CD1c-positive myeloid dendritic cell (primary cell): ENCODE results near the gene ZFYVE19.

Source experiments
- DNase-seq: peaks from one replicate; pipeline ENCODE4 v3.0.0-alpha.2; 2016; ENCODE audit errors: extremely low spot score

ZFYVE19 gene

GRCh38 chr15:40815042-40815698 lies 8.3 kb downstream of the ZFYVE19 start:
- DNase-seq = peak; percentile 31

- no peak for DNase-seq
Measured at GRCh38 chr15:40819048-40819447, 12.2 kb downstream of the ZFYVE19 start.

- DNase-seq = no peak
Measured at GRCh38 chr15:40821195-40821594, 14.3 kb downstream of the ZFYVE19 start.

GRCh38 chr15:40823572-40824343 lies 16.9 kb downstream of the ZFYVE19 start:
- no peak for DNase-seq

GRCh38 chr15:40825661-40826422 lies 19.0 kb downstream of the ZFYVE19 start:
- no peak for DNase-seq

GRCh38 chr15:40826423-40827075 lies 19.7 kb downstream of the ZFYVE19 start:
- no peak for DNase-seq

GRCh38 chr15:40828447-40829036 lies 21.7 kb downstream of the ZFYVE19 start, which contains the start of gene PPP1R14D:
Gene PPP1R14D, minus strand, starts transcription at chr15:40828708. Its CDS starts 67 bp downstream, at chr15:40828641.
- no peak for DNase-seq

GRCh38 chr15:40829115-40829514 lies 22.2 kb downstream of the ZFYVE19 start:
- no peak for DNase-seq

GRCh38 chr15:40830884-40831283 lies 24.0 kb downstream of the ZFYVE19 start:
- no peak for DNase-seq

GRCh38 chr15:40831861-40832260 lies 25.0 kb downstream of the ZFYVE19 start:
- DNase-seq = no peak

- no peak for DNase-seq
Measured at GRCh38 chr15:40832903-40833302, 26.0 kb downstream of the ZFYVE19 start.

- no peak for DNase-seq
Measured at GRCh38 chr15:40836020-40836419, 29.1 kb downstream of the ZFYVE19 start.

- DNase-seq = no peak
Measured at GRCh38 chr15:40838756-40839155, 31.9 kb downstream of the ZFYVE19 start.

- no peak for DNase-seq
Measured at GRCh38 chr15:40841741-40842140, 34.9 kb downstream of the ZFYVE19 start.

GRCh38 chr15:40843261-40843884 lies 36.5 kb downstream of the ZFYVE19 start:
- DNase-seq = no peak

- DNase-seq = peak; percentile 63
Measured at GRCh38 chr15:40843885-40844695, 37.2 kb downstream of the ZFYVE19 start, which contains the start of gene SPINT1. Gene SPINT1, plus strand, starts transcription at chr15:40844048. Its CDS starts 507 bp downstream, at chr15:40844555.

GRCh38 chr15:40844696-40845030 lies 37.8 kb downstream of the ZFYVE19 start:
- DNase-seq = peak; percentile 70

GRCh38 chr15:40845036-40845435 lies 38.1 kb downstream of the ZFYVE19 start:
- no peak for DNase-seq

GRCh38 chr15:40845511-40846284 lies 38.8 kb downstream of the ZFYVE19 start:
- DNase-seq = peak; percentile 23
